Osteoblast (primary cell): Measurements from ENCODE around the gene POLR2I. TPM values are rescaled to one million over a fixed set of nuclear protein-coding genes. Genes with fewer than 3 reads are reported as not detected.

Experiments
- DNase-seq: peaks from one replicate; pipeline ENCODE4 v3.0.0; 2011; ENCODE audit warnings: low spot score, mixed read lengths; ENCODE audit not compliant: insufficient read length; ENCODE audit errors: missing footprints
- H2AFZ ChIP-seq: 2 replicates; pipeline ENCODE4 v1.6.0; 2011; ENCODE audit warnings: mild to moderate bottlenecking, low read length
- H3K27ac ChIP-seq: 2 replicates; pipeline ENCODE4 v1.5.1; 2011; ENCODE audit warnings: mild to moderate bottlenecking, low read depth, low read length, moderate library complexity
- H3K27me3 ChIP-seq: 2 replicates; pipeline ENCODE4 v1.6.0; 2012; ENCODE audit warnings: mild to moderate bottlenecking, control low read depth, inconsistent platforms, low read length, moderate library complexity; ENCODE audit not compliant: insufficient read depth
- H3K36me3 ChIP-seq: 2 replicates; pipeline ENCODE4 v1.5.1; 2011; ENCODE audit warnings: mild to moderate bottlenecking, low read length, control low read depth, moderate library complexity; ENCODE audit not compliant: insufficient read depth
- H3K4me1 ChIP-seq: 2 replicates; pipeline ENCODE4 v1.5.1; 2011; ENCODE audit warnings: mild to moderate bottlenecking, low read length, control low read depth, moderate library complexity; ENCODE audit not compliant: insufficient read depth
- H3K4me2 ChIP-seq: 2 replicates; pipeline ENCODE4 v1.6.0; 2011; ENCODE audit warnings: mild to moderate bottlenecking, low read length; ENCODE audit not compliant: insufficient read depth
- H3K4me3 ChIP-seq: fragments of 200-600 bp; sonication (generic); 3 replicates; pipeline ENCODE4 v1.5.1; 2012; ENCODE audit warnings: mild to moderate bottlenecking, low read length, inconsistent platforms; ENCODE audit not compliant: insufficient read depth
- H3K79me2 ChIP-seq: 2 replicates; pipeline ENCODE4 v1.6.0; 2012; ENCODE audit warnings: mild to moderate bottlenecking, low read length, control low read depth, inconsistent platforms; ENCODE audit not compliant: insufficient read depth
- H3K9me3 ChIP-seq: 2 replicates; pipeline ENCODE4 v1.5.1; 2011; ENCODE audit warnings: low read depth, low read length, control low read depth
- H4K20me1 ChIP-seq: 2 replicates; pipeline ENCODE4 v1.6.0; 2012; ENCODE audit warnings: mild to moderate bottlenecking, low read length, control low read depth; ENCODE audit not compliant: insufficient read depth
- CTCF ChIP-seq: IDR thresholded peaks from 2 replicates; pipeline ENCODE4 v1.5.1; 2011; ENCODE audit warnings: mild to moderate bottlenecking, low read depth, low read length, moderate library complexity; ENCODE audit errors: extremely low read depth
- total RNA-seq: library from RNA; depleted of rRNA; stranded (reverse); fragments of >200 nt; gene quantifications from 2 replicates; pipeline ENCODE4 v1.2.3, GENCODE V29; 2012

POLR2I gene
- 22.4 and 33.6 TPM in 2 replicates for total RNA-seq

- Histone ChIP-seq H2AFZ (peak within 1 kb of the TSS; percentile 97), H3K9me3 (no peaks in the 10 kb centered on the region), H3K4me1 (peaks cover 16% of the 10 kb centered on the region), H4K20me1 (no peaks in the 10 kb centered on the region), H3K4me2 (peak within 1 kb of the TSS; percentile 99), H3K27me3 (no peaks in the 10 kb centered on the region), H3K27ac (peak within 1 kb of the TSS; percentile 87), H3K36me3 (peaks cover 27% of the 10 kb centered on the region), H3K4me3 (peak within 1 kb of the TSS; percentile 97), H3K79me2 (peaks cover 37% of the 10 kb centered on the region)
- TF ChIP-seq CTCF, result no peak
- peak; percentile 100 for DNase-seq
Measured at GRCh38 chr19:36114721-36115452, at the start of gene POLR2I. TSS of gene POLR2I (minus strand) at chr19:36114875. CDS start at chr19:36114856, 19 bp downstream.

- Histone ChIP-seq H3K27me3 (no peaks in the 10 kb centered on the region), H4K20me1 (no peaks in the 10 kb centered on the region), H3K79me2 (no peaks in the 10 kb centered on the region), H3K4me3 (no peak overlapping the region), H3K36me3 (peaks cover 3% of the 10 kb centered on the region), H2AFZ (no peak overlapping the region), H3K9me3 (no peaks in the 10 kb centered on the region), H3K27ac (no peak overlapping the region), H3K4me2 (no peak overlapping the region), H3K4me1 (no peaks in the 10 kb centered on the region)
- no peak for TF ChIP-seq CTCF
- peak; percentile 76 for DNase-seq
Measured at GRCh38 chr19:36163813-36164212, 49.1 kb upstream of the POLR2I start.

GRCh38 chr19:36160821-36161596 is 46.3 kb upstream of the POLR2I start:
- H3K9me3 ChIP-seq, result no peaks in the 10 kb centered on the region
- H2AFZ ChIP-seq, result no peak overlapping the region
- H3K27ac ChIP-seq, result no peak overlapping the region
- H3K4me3 ChIP-seq, result no peak overlapping the region
- H3K4me2 ChIP-seq, result no peak overlapping the region
- H3K79me2 ChIP-seq, result no peaks in the 10 kb centered on the region
- no peaks in the 10 kb centered on the region for H3K36me3 ChIP-seq
- no peak for DNase-seq
- no peaks in the 10 kb centered on the region for H3K27me3 ChIP-seq
- H3K4me1 ChIP-seq, result no peaks in the 10 kb centered on the region
- no peaks in the 10 kb centered on the region for H4K20me1 ChIP-seq
- TF ChIP-seq CTCF, result no peak

- H3K27ac ChIP-seq, result no peak overlapping the region
- H2AFZ ChIP-seq, result no peak overlapping the region
- no peaks in the 10 kb centered on the region for H3K27me3 ChIP-seq
- H3K4me2 ChIP-seq, result peak overlapping the region; percentile 71
- TF ChIP-seq CTCF, result no peak
- peaks cover 7% of the 10 kb centered on the region for H3K4me1 ChIP-seq
- no peaks in the 10 kb centered on the region for H3K79me2 ChIP-seq
- H3K36me3 ChIP-seq, result peaks cover 17% of the 10 kb centered on the region
- H3K9me3 ChIP-seq, result no peaks in the 10 kb centered on the region
- no peak overlapping the region for H3K4me3 ChIP-seq
- peaks cover 3% of the 10 kb centered on the region for H4K20me1 ChIP-seq
- DNase-seq, result no peak
Measured at GRCh38 chr19:36153126-36153525, 38.5 kb upstream of the POLR2I start.
